DMS53 treated with DMSO at 0.1 percent for 48 hours (cell line): ENCODE results near the gene RAB13.

ENCODE experiments used
- DNase-seq: peaks from one replicate; lab custom pipeline; 2025; ENCODE audit not compliant: unreplicated experiment; lab: John Stamatoyannopoulos, UW

The RAB13 gene

DNA sequence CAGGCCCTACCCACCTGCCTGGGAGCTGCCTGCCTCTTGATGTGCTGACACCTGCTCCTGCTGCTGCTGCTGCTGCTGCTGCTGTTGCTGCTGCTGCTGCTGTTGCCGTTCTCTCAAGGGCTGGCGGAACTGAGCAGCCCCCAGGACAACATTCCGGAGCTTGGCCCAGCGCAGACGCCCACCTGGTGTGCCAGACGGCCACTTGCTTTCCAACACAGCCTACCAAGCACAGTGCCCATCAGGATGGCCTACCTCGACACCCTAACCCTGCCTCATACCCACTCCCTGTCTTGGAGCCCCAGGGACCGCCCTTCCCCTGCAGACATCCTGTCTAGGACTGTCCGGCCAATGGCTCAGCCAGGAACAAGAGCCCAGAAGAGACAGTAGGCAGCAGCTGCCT is 51.4 kb downstream of the RAB13 start:
- DNase-seq, result no peak

- no peak for DNase-seq
Observed at GRCh38 chr1:153933955-153934354, 52.2 kb downstream of the RAB13 start.

DNA sequence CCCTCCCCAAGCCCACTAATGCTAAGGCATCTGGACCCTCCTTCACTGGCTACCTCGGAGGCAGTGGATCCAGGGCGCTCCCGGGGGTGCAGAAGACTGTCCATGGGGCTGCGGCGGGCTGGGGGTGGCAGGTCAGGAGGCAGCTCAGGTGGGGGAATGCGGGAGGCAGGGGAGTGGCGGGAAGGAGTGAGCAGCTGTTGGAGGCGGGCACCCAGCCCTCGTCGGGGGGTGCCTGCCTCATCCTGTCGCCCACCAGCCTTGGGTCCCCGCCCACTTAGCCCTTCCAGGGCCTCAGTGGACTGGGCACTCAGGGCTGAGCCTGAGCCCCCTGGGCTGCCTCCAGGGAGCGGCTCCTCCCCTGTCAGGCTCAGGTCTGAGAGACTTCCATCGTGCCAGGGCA is 52.7 kb downstream of the RAB13 start:
- no peak for DNase-seq

DNA sequence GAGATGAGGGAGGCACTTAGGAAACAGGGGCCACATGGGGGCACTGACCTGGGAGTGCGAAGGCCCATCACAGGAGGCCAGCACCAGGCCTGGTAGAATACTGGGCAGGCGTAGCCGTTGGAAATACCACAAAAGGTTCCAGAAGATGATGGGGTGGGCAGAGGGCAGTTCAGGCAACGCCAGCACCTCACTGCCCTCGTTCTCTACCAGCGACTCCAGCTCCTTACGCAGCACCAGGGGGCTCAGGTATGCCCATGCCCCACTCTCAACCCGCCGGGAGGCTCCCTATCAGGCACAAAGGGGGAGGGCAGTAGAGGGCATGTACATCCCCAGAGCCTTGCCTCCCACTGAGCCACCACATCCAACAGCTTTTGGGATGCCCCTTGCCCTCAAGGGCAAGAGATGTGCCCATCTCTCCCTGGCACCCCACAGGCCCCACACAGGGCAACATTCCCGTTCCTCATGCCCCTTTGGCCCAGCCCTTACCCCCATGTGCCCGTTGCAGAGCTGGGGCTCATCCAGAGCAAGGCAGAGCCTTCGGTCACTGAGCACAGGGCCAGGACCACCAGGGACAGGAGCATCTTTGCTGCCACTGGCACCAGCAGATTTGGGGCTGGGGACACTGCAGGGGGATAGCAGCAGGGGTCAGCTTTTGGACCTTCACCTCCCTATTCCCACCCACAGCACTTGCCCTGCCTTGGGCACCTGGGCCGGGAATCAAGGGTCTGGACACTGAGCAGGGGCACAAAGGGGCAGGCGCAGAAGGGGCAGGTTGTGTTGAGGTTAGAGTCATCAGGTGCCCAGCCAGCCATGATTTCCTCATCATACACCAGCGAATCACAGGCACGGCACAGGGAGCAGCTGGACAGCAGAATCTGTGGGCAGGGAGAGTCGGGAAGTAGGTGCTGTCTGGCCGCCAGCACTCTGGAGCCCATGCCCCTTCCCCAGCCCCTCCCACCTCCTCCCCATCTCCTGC is 53.7 kb downstream of the RAB13 start:
- DNase-seq, result no peak
